Measurements from ENCODE around the gene BLTP3B.

BLTP3B gene

GRCh38 chr12:100164153-100164704, 21.6 kb upstream of the BLTP3B start:
- no peak for DNase-seq (ENCODE audit: low read depth, low spot score)

GRCh38 chr12:100163416-100164152, 20.9 kb upstream of the BLTP3B start:
- peak; percentile 85 for DNase-seq (ENCODE audit: low read depth, low spot score)

DNA sequence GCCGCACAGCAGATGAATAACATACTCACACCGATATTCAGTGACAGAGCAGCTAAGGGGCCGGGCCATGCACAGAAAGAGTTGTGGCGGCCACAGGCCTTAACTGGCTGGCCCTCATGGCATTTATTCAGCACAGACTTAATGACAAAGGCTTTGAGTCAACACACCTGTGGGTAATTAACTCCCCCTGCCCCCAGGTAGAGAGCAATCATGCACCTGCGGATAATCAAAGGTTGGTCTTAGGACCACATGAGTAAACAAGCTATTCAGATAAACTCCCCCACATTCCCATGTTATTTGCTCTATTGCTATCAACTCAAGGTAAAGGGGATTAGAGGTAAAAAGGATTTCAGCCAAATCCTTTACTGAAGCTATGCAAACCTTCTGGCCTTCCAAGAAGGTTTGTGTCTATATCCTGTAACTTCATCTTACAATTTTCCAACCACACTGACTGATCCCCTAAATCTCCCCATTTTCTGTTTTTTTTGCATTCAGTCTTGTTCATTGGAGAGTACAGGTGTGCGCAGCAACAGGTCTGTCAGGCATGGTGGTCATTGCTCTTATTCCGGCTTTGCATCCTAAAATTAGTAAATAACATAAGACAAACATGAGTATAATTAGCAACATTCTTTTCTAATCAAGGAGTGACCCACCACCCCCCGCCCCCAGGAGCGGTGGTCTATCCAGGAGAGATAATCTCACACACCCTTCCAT, 16.9 kb upstream of the BLTP3B start:
- no peak for DNase-seq (ENCODE audit: low read depth, low spot score)

DNA sequence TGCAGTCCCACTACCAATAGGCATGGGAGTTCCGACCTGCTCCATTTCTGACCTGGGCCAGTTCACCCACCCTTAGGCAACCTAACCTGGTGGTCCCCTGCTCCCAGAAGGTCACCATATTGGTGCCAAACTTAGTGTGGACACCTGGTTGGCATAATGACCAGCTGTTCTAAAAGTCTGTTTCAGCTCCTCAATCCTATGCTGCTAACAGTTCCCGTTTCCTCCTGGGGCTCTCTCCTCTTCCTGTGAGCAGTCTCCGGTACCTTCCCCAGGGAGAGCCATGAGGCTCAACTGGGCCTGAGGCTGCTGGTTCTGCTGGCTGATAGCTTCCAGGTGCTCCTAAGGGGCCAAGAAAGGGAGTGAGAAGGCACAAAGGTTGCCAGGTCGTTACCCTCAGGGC, 15.9 kb upstream of the BLTP3B start:
- no peak for DNase-seq (ENCODE audit: low read depth, low spot score)

DNA sequence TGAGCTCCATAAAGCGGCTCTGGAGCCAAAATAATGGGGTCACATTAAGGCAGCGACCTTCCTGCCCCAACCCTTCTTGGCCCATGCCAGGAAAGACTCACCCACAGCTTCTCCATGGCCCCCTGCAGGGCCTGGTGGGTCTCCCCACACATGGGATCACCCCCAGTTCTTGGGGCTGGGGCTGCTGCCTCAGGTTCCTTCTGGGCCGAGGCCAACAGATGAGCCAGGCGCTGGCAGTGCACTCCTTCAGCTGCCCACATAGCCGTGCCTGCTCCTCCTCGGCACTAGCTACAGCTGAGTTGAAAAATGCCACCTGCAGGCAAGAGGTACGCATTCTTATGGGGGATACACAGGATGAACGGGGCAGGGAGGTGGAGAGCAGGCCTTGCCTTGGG, 14.8 kb upstream of the BLTP3B start:
- DNase-seq (ENCODE audit: low read depth, low spot score) = no peak

GRCh38 chr12:100156731-100157426, 14.2 kb upstream of the BLTP3B start:
- DNase-seq (ENCODE audit: low read depth, low spot score) = no peak

DNA sequence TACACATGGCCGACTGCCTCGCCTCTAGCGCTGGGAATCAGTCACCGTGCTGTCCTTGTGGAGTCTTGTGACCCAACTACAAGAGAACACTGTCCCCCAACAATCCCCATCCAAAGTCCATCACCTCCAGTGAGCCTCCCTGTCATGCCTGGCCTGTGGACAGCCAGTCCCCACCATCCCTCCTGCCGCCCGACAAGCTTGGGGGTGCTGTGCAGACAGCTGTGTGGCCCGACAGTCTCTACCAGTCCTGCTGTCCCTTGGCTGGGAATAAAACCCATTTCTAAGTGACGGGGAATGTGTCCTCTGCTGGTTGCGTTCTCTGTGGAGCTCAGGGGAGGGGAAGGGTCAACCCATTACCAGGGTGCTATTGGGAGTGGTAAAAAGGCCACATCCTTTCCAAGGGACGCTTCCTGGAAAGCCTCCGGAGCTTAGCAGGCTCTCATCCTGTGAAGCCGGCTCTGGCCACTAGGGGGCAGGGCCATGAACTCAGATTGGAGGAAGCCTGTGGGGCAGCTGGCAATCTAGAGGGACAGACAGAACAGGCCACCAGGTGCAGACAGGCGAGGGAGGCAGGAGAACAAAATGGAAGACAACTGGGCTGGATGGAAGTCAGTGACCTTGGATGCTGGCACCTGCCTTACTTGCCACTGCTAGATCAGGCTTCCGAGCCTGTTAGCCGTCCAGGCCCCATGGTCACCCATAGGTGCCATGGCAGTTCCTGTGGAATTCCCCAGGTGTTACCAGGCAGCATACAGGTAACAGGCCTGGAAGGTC, 12.0 kb upstream of the BLTP3B start:
- peak; percentile 70 for DNase-seq (ENCODE audit: low read depth, low spot score)

DNA sequence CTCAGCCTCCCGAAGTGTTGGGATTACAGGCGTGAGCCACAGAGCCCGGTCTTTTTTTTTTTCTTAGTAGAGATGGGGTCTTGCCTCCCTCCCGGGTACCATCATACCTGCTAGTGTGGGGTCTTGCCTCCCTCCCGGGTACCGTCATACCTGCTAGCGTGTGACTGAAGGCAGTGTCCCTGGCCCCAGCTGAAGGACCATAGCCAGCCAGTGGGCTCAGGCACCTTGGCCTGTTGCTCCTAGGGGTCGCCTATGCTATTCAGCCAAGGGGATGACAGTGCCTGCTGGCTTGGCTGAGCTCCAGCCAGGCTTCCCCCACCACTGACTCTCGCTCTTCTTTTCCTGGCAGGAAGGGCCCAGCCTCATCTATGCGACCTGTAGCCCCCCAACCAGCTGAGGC, 10.5 kb upstream of the BLTP3B start:
- DNase-seq (ENCODE audit: low read depth, low spot score) = no peak

DNA sequence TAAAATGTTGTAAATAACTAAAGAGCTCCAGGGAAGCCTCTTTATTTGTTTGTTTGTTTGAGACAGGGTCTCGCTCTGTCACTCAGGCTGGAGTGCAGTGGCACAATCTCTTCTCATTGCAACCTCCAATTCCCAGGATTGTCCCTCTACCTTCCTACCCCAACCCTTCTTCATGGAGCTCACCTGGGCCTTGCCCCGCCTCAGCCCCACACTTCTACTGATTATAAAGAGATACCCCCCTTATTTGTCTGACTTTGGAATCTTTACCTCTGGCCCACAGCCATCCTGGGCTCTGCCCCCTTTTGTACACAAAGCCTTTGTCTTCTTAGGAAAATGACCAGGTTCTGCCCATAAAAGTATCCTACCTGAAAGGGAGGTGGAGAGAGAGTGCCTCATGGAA, 9.1 kb upstream of the BLTP3B start:
- DNase-seq (ENCODE audit: low read depth, low spot score) = no peak

DNA sequence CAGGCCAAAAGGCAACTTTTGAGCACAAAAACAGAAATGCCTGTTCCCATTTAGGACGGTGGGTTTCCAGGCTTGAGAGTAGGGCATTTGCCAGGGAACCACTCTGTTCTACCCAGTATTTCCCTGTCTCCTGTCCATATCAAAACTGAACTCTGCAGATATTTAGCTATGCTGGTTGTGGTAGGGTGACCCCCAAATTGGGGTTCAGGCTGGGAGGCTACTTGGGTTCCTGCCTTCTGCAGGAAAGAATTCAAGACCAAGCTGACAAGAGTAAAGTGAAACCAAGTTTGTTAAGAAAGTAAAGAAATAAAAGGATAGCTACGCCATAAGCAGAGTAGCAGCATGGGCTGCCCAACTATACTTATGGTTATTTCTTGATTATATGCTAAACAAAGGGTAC, 3.6 kb upstream of the BLTP3B start:
- no peak for DNase-seq (ENCODE audit: low read depth, low spot score)

DNA sequence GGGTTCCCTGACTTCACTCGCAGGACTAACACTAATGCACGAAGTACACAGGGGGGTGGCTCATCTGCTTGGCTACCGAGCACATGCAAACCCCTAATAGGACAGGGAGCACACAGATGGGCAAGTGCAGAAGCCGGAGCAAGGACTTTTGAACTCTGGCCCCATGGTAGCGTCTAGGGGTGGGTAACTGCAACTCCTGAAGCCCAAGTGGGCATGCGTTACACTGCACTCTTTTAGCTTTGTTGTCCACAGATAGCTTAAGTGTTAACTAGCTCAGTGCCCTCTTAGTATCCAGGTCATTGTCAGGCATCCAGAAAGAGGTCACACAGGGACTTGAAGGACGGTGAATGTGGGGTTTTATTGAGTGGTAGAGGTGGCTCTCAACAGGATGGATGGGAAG, 3.0 kb upstream of the BLTP3B start:
- DNase-seq (ENCODE audit: low read depth, low spot score) = no peak

- no peak for DNase-seq (ENCODE audit: low read depth, low spot score)
Measured at GRCh38 chr12:100141998-100142850, 450 bp downstream of the BLTP3B start.

DNA sequence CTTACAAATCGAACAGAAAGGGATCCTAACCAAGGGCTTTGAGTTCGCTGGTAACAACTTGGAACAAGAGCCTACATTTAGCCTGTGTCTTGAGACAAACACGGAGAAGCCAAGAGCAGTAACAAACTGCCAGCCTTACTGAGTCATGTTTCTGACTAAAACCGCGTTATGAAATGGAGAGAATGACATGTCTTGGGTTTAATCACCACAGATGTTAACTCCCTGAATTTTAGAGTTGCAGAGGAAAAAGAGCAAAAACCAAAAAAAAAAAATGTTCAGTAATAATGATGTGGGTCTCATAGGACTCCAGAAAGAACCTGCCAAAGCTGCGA, 1.0 kb downstream of the BLTP3B start:
- DNase-seq (ENCODE audit: low read depth, low spot score) = no peak

GRCh38 chr12:100138803-100139098, 3.9 kb downstream of the BLTP3B start:
- DNase-seq (ENCODE audit: low read depth, low spot score) = no peak

- DNase-seq (ENCODE audit: low read depth, low spot score) = no peak
Measured at GRCh38 chr12:100138048-100138802, 4.4 kb downstream of the BLTP3B start.

GRCh38 chr12:100133200-100133599, 9.5 kb downstream of the BLTP3B start:
- no peak for DNase-seq (ENCODE audit: low read depth, low spot score)

DNA sequence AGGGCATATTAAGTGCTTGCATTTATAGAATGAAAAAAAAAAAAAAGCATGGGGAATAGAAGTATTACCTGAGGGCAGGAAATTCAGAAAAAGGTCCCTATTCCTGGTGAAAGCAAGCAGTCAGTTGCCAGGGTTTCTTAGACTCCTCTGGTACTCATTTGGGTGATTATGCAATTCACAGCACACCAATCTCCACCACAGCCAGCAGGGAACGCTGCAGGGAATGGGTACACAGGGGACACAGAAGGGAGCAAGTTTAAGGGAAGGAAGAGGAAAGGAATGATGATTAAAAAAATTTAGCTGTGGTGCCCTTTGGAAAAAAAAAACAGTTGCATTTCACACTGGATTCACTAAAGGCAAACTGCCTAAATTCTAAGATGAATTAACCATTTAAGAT, 14.2 kb downstream of the BLTP3B start:
- no peak for DNase-seq (ENCODE audit: low read depth, low spot score)

DNA sequence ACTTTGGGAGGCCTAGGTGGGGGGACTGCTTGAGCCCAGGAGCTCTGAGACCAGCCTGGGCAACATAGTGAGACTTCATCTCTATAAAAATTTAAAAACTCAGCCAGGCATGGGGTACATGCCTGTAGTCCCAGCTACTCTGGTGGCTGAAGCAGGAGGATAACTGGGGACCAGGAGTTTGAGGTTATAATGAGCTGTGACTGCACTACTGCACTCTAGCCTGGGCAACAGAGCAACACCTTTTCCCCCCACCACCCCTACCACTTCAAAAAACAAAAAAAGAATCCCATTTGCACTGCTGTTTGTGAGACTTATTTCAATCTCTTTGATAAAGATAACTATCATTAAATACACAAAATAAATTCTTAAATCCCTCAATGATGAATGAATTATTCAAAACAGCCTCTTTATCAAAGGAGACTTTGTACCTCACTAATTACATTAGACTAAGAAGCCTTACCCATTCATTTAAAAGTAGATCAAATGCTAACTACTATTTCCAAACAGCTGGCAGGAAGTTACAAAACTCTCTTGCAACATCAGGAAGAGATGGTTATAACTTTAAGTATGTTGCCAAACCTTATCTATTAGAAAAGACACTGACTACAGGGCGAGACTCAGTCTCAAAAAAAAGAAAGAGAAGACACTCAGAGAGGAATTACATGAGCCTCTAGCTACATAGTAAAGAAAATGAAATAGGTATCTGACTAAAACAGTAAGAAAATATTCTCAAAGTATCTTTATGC, 14.7 kb downstream of the BLTP3B start:
- DNase-seq (ENCODE audit: low read depth, low spot score) = no peak

GRCh38 chr12:100123316-100124095, 19.2 kb downstream of the BLTP3B start:
- no peak for DNase-seq (ENCODE audit: low read depth, low spot score)
